HEK293 (cell line): ENCODE data around the gene TIMM21.

Experiments used
- CTCF ChIA-PET: fragments of 350-600 bp; formaldehyde crosslinking; extraction: SDS; loops from one replicate; lab custom pipeline; 2021; ENCODE audit warnings: antibody characterized with exemption; lab: Yijun Ruan, JAX
- POLR2A ChIA-PET: fragments of 300-600 bp; formaldehyde crosslinking; extraction: SDS; loops from one replicate; lab custom pipeline; 2020; ENCODE audit warnings: antibody characterized with exemption, inconsistent platforms; lab: Yijun Ruan, JAX
- H3K27ac ChIP-seq: fragments of 200-500 bp; sonication (Bioruptor generic); 2 replicates; pipeline ENCODE4 v1.5.1; 2014; ENCODE audit warnings: low read depth, low read length, control low read depth, inconsistent platforms; ENCODE audit errors: extremely low read depth
- H3K36me3 ChIP-seq, 2 experiments: fragments of 200-500 bp in 1 of 2; sonication (Bioruptor generic) in 1 of 2; 1 replicate in 1 of 2; 2 replicates in 1 of 2; pipeline ENCODE4 v1.5.1; 2014 to 2017; ENCODE audit warnings: inconsistent platforms in 2 of 2, low read length in 2 of 2; ENCODE audit not compliant: control insufficient read depth in 2 of 2, insufficient read depth in 1 of 2
- H3K4me1 ChIP-seq: fragments of 200-500 bp; sonication (Bioruptor generic); 2 replicates; pipeline ENCODE4 v1.5.1; 2014; ENCODE audit warnings: mild to moderate bottlenecking, low read length, inconsistent platforms; ENCODE audit not compliant: control insufficient read depth, insufficient read depth
- H3K4me3 ChIP-seq: 2 replicates; pipeline ENCODE4 v1.5.1; 2011; ENCODE audit warnings: low read depth, mild to moderate bottlenecking, control low read depth, low read length, moderate library complexity
- H3K9me3 ChIP-seq: fragments of 200-500 bp; sonication (Bioruptor generic); 2 replicates; pipeline ENCODE4 v1.5.1; 2014; ENCODE audit warnings: low read depth, low read length, inconsistent platforms; ENCODE audit not compliant: control insufficient read depth, insufficient read depth
- BCL11A ChIP-seq: fragments of 450-650 bp; formaldehyde crosslinking; IDR thresholded peaks from 2 replicates; pipeline ENCODE4 v1.5.1; 2016; ENCODE audit warnings: low read depth, missing biosample characterization, missing genetic modification characterization
- BCL11B ChIP-seq: fragments of 450-650 bp; formaldehyde crosslinking; IDR thresholded peaks from 2 replicates; pipeline ENCODE4 v1.5.1; 2016; ENCODE audit warnings: low read depth, missing biosample characterization, missing genetic modification characterization
- GLI4 ChIP-seq: fragments of 450-650 bp; formaldehyde crosslinking; IDR thresholded peaks from 2 replicates; pipeline ENCODE4 v1.5.1; 2016; ENCODE audit warnings: missing biosample characterization, missing genetic modification characterization
- HOXC10 ChIP-seq: sonication (generic); formaldehyde crosslinking; IDR thresholded peaks from 2 replicates; pipeline ENCODE4 v1.8.1; 2023; ENCODE audit warnings: mild to moderate bottlenecking, missing genetic modification reagents
- OSR2 ChIP-seq: fragments of 450-650 bp; formaldehyde crosslinking; IDR thresholded peaks from 2 replicates; pipeline ENCODE4 v1.5.1; 2016; ENCODE audit warnings: missing biosample characterization, missing genetic modification characterization
- REPIN1 ChIP-seq: fragments of 450-650 bp; formaldehyde crosslinking; IDR thresholded peaks from 2 replicates; pipeline ENCODE4 v1.5.1; 2017; ENCODE audit warnings: missing biosample characterization, missing genetic modification characterization, low read depth
- SCRT1 ChIP-seq: fragments of 450-650 bp; formaldehyde crosslinking; IDR thresholded peaks from 2 replicates; pipeline ENCODE4 v1.5.1; 2016; ENCODE audit warnings: missing biosample characterization, missing genetic modification characterization, borderline replicate concordance
- TRIM28 ChIP-seq: IDR thresholded peaks from 2 replicates; pipeline ENCODE4 v1.6.1; 2011; ENCODE audit warnings: low read length, control low read depth, borderline replicate concordance
- YY2 ChIP-seq: fragments of 450-650 bp; formaldehyde crosslinking; IDR thresholded peaks from 2 replicates; pipeline ENCODE4 v1.5.1; 2016; ENCODE audit warnings: missing biosample characterization, missing genetic modification characterization
- ZBTB1 ChIP-seq: fragments of 450-650 bp; formaldehyde crosslinking; IDR thresholded peaks from 2 replicates; pipeline ENCODE4 v1.5.1; 2016; ENCODE audit warnings: missing biosample characterization, missing genetic modification characterization
- ZBTB48 ChIP-seq: fragments of 450-650 bp; formaldehyde crosslinking; IDR thresholded peaks from 2 replicates; pipeline ENCODE4 v1.5.1; 2016; ENCODE audit warnings: missing biosample characterization, missing genetic modification characterization
- ZFP37 ChIP-seq: fragments of 450-650 bp; formaldehyde crosslinking; IDR thresholded peaks from 2 replicates; pipeline ENCODE4 v1.5.1; 2016; ENCODE audit warnings: missing biosample characterization, missing genetic modification characterization
- ZNF112 ChIP-seq: fragments of 450-650 bp; formaldehyde crosslinking; IDR thresholded peaks from 2 replicates; pipeline ENCODE4 v1.5.0; 2017; ENCODE audit warnings: missing biosample characterization, missing genetic modification characterization
- ZNF114 ChIP-seq: fragments of 450-650 bp; formaldehyde crosslinking; IDR thresholded peaks from 2 replicates; pipeline ENCODE4 v1.5.0; 2017; ENCODE audit warnings: missing biosample characterization, missing genetic modification characterization
- ZNF132 ChIP-seq: fragments of 450-650 bp; formaldehyde crosslinking; IDR thresholded peaks from 2 replicates; pipeline ENCODE4 v1.5.1; 2017; ENCODE audit warnings: missing biosample characterization, missing genetic modification characterization, borderline replicate concordance
- ZNF169 ChIP-seq: fragments of 450-650 bp; formaldehyde crosslinking; IDR thresholded peaks from 2 replicates; pipeline ENCODE4 v1.5.1; 2016; ENCODE audit warnings: missing biosample characterization, missing genetic modification characterization
- ZNF184 ChIP-seq: fragments of 450-650 bp; IDR thresholded peaks from 2 replicates; pipeline ENCODE4 v1.5.1; 2018; ENCODE audit warnings: missing biosample characterization, mild to moderate bottlenecking, missing genetic modification characterization
- ZNF26 ChIP-seq: fragments of 450-650 bp; formaldehyde crosslinking; IDR thresholded peaks from 2 replicates; pipeline ENCODE4 v1.5.1; 2016; ENCODE audit warnings: missing biosample characterization, missing genetic modification characterization
- ZNF274 ChIP-seq, 2 experiments: fragments of 200-500 bp in 1 of 2; fragments of 450-650 bp in 1 of 2; sonication (Bioruptor generic) in 1 of 2; formaldehyde crosslinking in 1 of 2; IDR thresholded peaks; 2 replicates each; pipeline versions ENCODE4 v1.5.1 to v1.6.1; 2014 to 2016; ENCODE audit warnings: borderline replicate concordance in 1 of 2, inconsistent platforms in 1 of 2, low read length in 1 of 2, missing biosample characterization in 1 of 2, missing genetic modification characterization in 1 of 2
- ZNF280D ChIP-seq: fragments of 450-650 bp; formaldehyde crosslinking; IDR thresholded peaks from 2 replicates; pipeline ENCODE4 v1.5.1; 2016; ENCODE audit warnings: missing biosample characterization, missing genetic modification characterization
- ZNF335 ChIP-seq: fragments of 450-650 bp; formaldehyde crosslinking; conservative IDR thresholded peaks from 2 replicates; pipeline ENCODE4 v1.5.1; 2016; ENCODE audit warnings: missing biosample characterization, missing genetic modification characterization
- ZNF544 ChIP-seq: fragments of 450-650 bp; formaldehyde crosslinking; IDR thresholded peaks from 2 replicates; pipeline ENCODE4 v1.5.0; 2017; ENCODE audit warnings: missing biosample characterization, missing genetic modification characterization
- ZNF596 ChIP-seq: fragments of 450-650 bp; IDR thresholded peaks from 2 replicates; pipeline ENCODE4 v1.5.0; 2018; ENCODE audit warnings: missing biosample characterization, mild to moderate bottlenecking, missing genetic modification characterization, moderate library complexity
- ZNF626 ChIP-seq: fragments of 450-650 bp; sonication (Bioruptor Pico); formaldehyde crosslinking; IDR thresholded peaks from 2 replicates; pipeline ENCODE4 v1.5.1; 2018; ENCODE audit warnings: missing biosample characterization, missing genetic modification characterization, inconsistent platforms
- ZNF660 ChIP-seq: fragments of 450-650 bp; IDR thresholded peaks from 2 replicates; pipeline ENCODE4 v1.5.1; 2018; ENCODE audit warnings: missing biosample characterization, mild to moderate bottlenecking, missing genetic modification characterization
- ZNF664 ChIP-seq: fragments of 450-650 bp; formaldehyde crosslinking; IDR thresholded peaks from 2 replicates; pipeline ENCODE4 v1.5.1; 2016; ENCODE audit warnings: missing biosample characterization, missing genetic modification characterization
- ZNF670 ChIP-seq: fragments of 450-650 bp; formaldehyde crosslinking; IDR thresholded peaks from 2 replicates; pipeline ENCODE4 v1.5.1; 2016; ENCODE audit warnings: missing biosample characterization, missing genetic modification characterization, low read depth
- ZNF677 ChIP-seq: fragments of 450-650 bp; IDR thresholded peaks from 2 replicates; pipeline ENCODE4 v1.5.0; 2018; ENCODE audit warnings: missing biosample characterization, mild to moderate bottlenecking, missing genetic modification characterization, moderate library complexity
- ZNF747 ChIP-seq: fragments of 450-650 bp; formaldehyde crosslinking; IDR thresholded peaks from 2 replicates; pipeline ENCODE4 v1.5.1; 2016; ENCODE audit warnings: missing biosample characterization, missing genetic modification characterization
- TF ChIP-seq, protein P1 (sequence below): fragments of 450-650 bp; formaldehyde crosslinking; IDR thresholded peaks from 2 replicates; pipeline ENCODE4 v1.5.1; 2017; ENCODE audit warnings: missing biosample characterization, missing genetic modification characterization
- TF ChIP-seq, protein P2 (sequence below): fragments of 450-650 bp; formaldehyde crosslinking; IDR thresholded peaks from 2 replicates; pipeline ENCODE4 v1.5.1; 2016; ENCODE audit warnings: missing biosample characterization, missing genetic modification characterization

The TIMM21 gene

DNA sequence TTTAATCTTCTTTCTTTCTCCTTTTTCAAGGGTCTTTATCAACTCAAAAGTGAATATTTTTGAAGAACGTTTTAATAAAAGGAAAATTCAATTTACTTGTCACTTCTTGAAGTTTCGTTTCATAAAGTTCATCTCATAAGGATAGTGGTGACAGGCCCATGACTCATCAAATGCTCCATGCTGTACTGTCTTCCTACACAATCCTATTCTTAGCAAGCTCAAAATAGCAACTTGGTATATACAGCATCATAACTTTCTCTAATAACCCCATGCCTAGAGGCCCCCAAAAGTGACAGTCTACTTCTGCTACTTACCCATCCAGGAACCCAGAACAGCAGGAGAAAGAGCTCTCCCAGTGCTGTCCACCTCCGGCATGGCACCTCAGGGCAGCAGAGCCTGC is 8.4 kb upstream of the TIMM21 start:
- no peak for TF ChIP-seq ZBTB1 (tag by site-specific recombination)
- TF ChIP-seq ZNF596, result no peak
- TF ChIP-seq ZNF664 (tag by site-specific recombination), result no peak
- TF ChIP-seq ZNF660 (tag by site-specific recombination), result no peak
- no peak for TF ChIP-seq BCL11B (tag by site-specific recombination)
- no peak for TF ChIP-seq ZNF274 (IDR thresholded peaks at IDR 0.05; ENCODE audit: low read length)
- no peak for TF ChIP-seq ZNF274 (tag by site-specific recombination; IDR thresholded peaks at IDR 0.05; ENCODE audit: borderline replicate concordance)
- no peak for TF ChIP-seq TRIM28
- TF ChIP-seq BCL11A (tag by site-specific recombination), result no peak
- no peak for TF ChIP-seq OSR2
- TF ChIP-seq ZNF184, result no peak
- TF ChIP-seq ZNF26 (tag by site-specific recombination), result no peak
- no peak for TF ChIP-seq ZNF747 (tag by site-specific recombination)
- TF ChIP-seq ZNF670 (tag by site-specific recombination), result no peak
- no peak for TF ChIP-seq ZNF626
- TF ChIP-seq, all 188 proteins: peak for 0
- Histone ChIP-seq H3K4me3 (no peak overlapping the region), H3K9me3 (no peaks in the 10 kb centered on the region), H3K36me3 (no peaks in the 10 kb centered on the region), H3K4me1 (no peaks in the 10 kb centered on the region), H3K27ac (no peak overlapping the region)
- ChIA-PET CTCF (interaction anchor here (0.8 kb wide), 1 partner anchor 22 kb away, joined by 4 read pairs; no protein-coding TSS in a partner anchor), POLR2A (no interaction called here)

GRCh38 chr18:74140582-74140981 is 7.7 kb upstream of the TIMM21 start:
- Histone ChIP-seq H3K4me1 (no peaks in the 10 kb centered on the region), H3K4me3 (no peak overlapping the region)
- TF ChIP-seq ZFP37, result no peak
- TF ChIP-seq, protein P1, sequence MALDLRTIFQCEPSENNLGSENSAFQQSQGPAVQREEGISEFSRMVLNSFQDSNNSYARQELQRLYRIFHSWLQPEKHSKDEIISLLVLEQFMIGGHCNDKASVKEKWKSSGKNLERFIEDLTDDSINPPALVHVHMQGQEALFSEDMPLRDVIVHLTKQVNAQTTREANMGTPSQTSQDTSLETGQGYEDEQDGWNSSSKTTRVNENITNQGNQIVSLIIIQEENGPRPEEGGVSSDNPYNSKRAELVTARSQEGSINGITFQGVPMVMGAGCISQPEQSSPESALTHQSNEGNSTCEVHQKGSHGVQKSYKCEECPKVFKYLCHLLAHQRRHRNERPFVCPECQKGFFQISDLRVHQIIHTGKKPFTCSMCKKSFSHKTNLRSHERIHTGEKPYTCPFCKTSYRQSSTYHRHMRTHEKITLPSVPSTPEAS (tag by site-specific recombination), result no peak
- no peak for TF ChIP-seq ZNF132
- TF ChIP-seq ZBTB48 (tag by site-specific recombination), result no peak
- no peak for TF ChIP-seq ZNF335 (tag by site-specific recombination)
- TF ChIP-seq GLI4 (tag by site-specific recombination), result no peak
- TF ChIP-seq ZNF280D, result no peak
- no peak for TF ChIP-seq REPIN1 (tag by site-specific recombination)
- no peak for TF ChIP-seq HOXC10
- no peak for TF ChIP-seq ZNF544
- TF ChIP-seq, protein P2, sequence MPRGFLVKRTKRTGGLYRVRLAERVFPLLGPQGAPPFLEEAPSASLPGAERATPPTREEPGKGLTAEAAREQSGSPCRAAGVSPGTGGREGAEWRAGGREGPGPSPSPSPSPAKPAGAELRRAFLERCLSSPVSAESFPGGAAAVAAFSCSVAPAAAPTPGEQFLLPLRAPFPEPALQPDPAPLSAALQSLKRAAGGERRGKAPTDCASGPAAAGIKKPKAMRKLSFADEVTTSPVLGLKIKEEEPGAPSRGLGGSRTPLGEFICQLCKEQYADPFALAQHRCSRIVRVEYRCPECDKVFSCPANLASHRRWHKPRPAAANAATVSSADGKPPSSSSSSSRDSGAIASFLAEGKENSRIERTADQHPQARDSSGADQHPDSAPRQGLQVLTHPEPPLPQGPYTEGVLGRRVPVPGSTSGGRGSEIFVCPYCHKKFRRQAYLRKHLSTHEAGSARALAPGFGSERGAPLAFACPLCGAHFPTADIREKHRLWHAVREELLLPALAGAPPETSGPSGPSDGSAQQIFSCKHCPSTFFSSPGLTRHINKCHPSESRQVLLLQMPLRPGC, result no peak
- no peak for TF ChIP-seq ZNF112 (tag by site-specific recombination)
- TF ChIP-seq YY2 (tag by site-specific recombination), result no peak
- TF ChIP-seq ZNF169 (tag by site-specific recombination), result no peak
- no peak for TF ChIP-seq ZNF677
- no peak for TF ChIP-seq SCRT1 (tag by site-specific recombination)
- TF ChIP-seq ZBTB1 (tag by site-specific recombination), result no peak
- TF ChIP-seq ZNF114 (tag by site-specific recombination), result no peak
- no peak for TF ChIP-seq OSR2
- TF ChIP-seq, all 188 proteins: peak for 0
- H3K27ac ChIP-seq, result no peak overlapping the region
- CTCF ChIA-PET, result interaction anchor here (0.9 to 1.0 kb wide), 2 partner anchors 95 to 100 kb away, joined by 4 read pairs; no protein-coding TSS in a partner anchor
- H3K36me3 ChIP-seq, result no peaks in the 10 kb centered on the region
- H3K9me3 ChIP-seq, result no peaks in the 10 kb centered on the region
- POLR2A ChIA-PET, result no interaction called here
